Panc1 (cell line): ENCODE data around the gene ENPP1. TPM values are rescaled to one million over a fixed set of nuclear protein-coding genes. Genes with fewer than 3 reads are reported as not detected.

Experiments
- ATAC-seq: fragments of 200-7000 bp; cut with Tn5 transposase; 2 replicates; pipeline ENCODE4 v1.9.1; 2020; ENCODE audit warnings: mild to moderate bottlenecking, moderate library complexity
- BruUV-seq: library from RNA; stranded (reverse); fragments of 400-500 nt; replicated peaks from 2 replicates; lab custom pipeline; 2021; lab: Mats Ljungman, UMichigan
- CTCF ChIA-PET: fragments of 300-600 bp; sonication (Branson Sonifier 250); formaldehyde crosslinking; loops from one replicate; lab custom pipeline; 2022; ENCODE audit warnings: antibody characterized with exemption; lab: Charles Lee
- POLR2A ChIA-PET: fragments of 300-600 bp; sonication (Branson Sonifier 250); formaldehyde crosslinking; loops from one replicate; lab custom pipeline; 2022; ENCODE audit warnings: antibody characterized with exemption; lab: Charles Lee
- DNase-seq: peaks from one replicate; pipeline ENCODE4 v3.0.0-alpha.2; 2010; ENCODE audit warnings: low read depth, low spot score
- H3K27ac ChIP-seq: 2 replicates; pipeline ENCODE4 v1.5.1; 2011; ENCODE audit warnings: mild to moderate bottlenecking, low read length, inconsistent platforms
- H3K27me3 ChIP-seq: fragments of 200-500 bp; sonication (Bioruptor generic); 2 replicates; pipeline ENCODE4 v1.6.0; 2014; ENCODE audit warnings: low read length, inconsistent platforms; ENCODE audit not compliant: control insufficient read depth, insufficient read depth
- H3K36me3 ChIP-seq: fragments of 200-500 bp; sonication (Bioruptor generic); 2 replicates; pipeline ENCODE4 v1.5.1; 2014; ENCODE audit warnings: inconsistent platforms, mild to moderate bottlenecking, low read length, moderate library complexity; ENCODE audit not compliant: control insufficient read depth, insufficient read depth
- H3K4me1 ChIP-seq: 2 replicates; pipeline ENCODE4 v1.5.1; 2011; ENCODE audit warnings: inconsistent platforms, mild to moderate bottlenecking, low read length, moderate library complexity; ENCODE audit not compliant: control insufficient read depth, insufficient read depth
- H3K4me3 ChIP-seq, 2 experiments: 2 replicates each; pipeline ENCODE4 v1.5.1; 2011 to 2012; ENCODE audit warnings: low read depth in 2 of 2, low read length in 2 of 2, mild to moderate bottlenecking in 2 of 2, inconsistent platforms in 1 of 2, moderate library complexity in 1 of 2
- H3K9me3 ChIP-seq: fragments of 200-500 bp; sonication (Bioruptor generic); 2 replicates; pipeline ENCODE4 v1.5.1; 2014; ENCODE audit warnings: low read depth, mild to moderate bottlenecking, inconsistent platforms, low read length, moderate library complexity; ENCODE audit not compliant: control insufficient read depth, insufficient read depth
- CTCF ChIP-seq: fragments of 450-650 bp; IDR thresholded peaks from 2 replicates; pipeline ENCODE4 v1.5.1; 2017; ENCODE audit warnings: mild to moderate bottlenecking
- POLR2AphosphoS5 ChIP-seq: IDR thresholded peaks from 2 replicates; pipeline ENCODE4 v1.6.1; 2012; ENCODE audit warnings: mild to moderate bottlenecking, low read depth, low read length, moderate library complexity
- REST ChIP-seq, 2 experiments: IDR thresholded peaks; 2 replicates each; pipeline ENCODE4 v1.6.1; 2011 to 2012; ENCODE audit warnings: low read depth in 2 of 2, control low read depth in 1 of 2, low read length in 1 of 2, mild to moderate bottlenecking in 1 of 2, moderate library complexity in 1 of 2; ENCODE audit not compliant: insufficient read depth in 1 of 2
- SIN3A ChIP-seq: IDR thresholded peaks from 2 replicates; pipeline ENCODE4 v1.6.1; 2012; ENCODE audit warnings: low read depth, mild to moderate bottlenecking, low read length, moderate library complexity, borderline replicate concordance; ENCODE audit not compliant: insufficient read depth
- TCF7L2 ChIP-seq: IDR thresholded peaks from 2 replicates; pipeline ENCODE4 v1.6.1; 2011; ENCODE audit warnings: mild to moderate bottlenecking, low read depth, low read length, inconsistent platforms
- in situ Hi-C: cut with HindIII; loops from 2 replicates; pipeline ENCODE4 v1.10.0; 2016; ENCODE audit warnings: low sequenced_read_pairs, low pct_unique_long_range_greater_than_20kb
- intact Hi-C: fragments of 100-400 bp; cut with micrococcal nuclease; formaldehyde crosslinking; loops from one replicate; pipeline ENCODE4 v1.10.0; 2022; ENCODE audit not compliant: unreplicated experiment
- total RNA-seq: library from RNA; stranded (reverse); gene quantifications from one replicate; pipeline ENCODE4 v1.2.1, GENCODE V29; 2021; ENCODE audit not compliant: unreplicated experiment

The ENPP1 gene
- total RNA-seq, 1 experiment from 2014 or later, result 6.8 TPM

GRCh38 chr6:131924881-131925474 lies 117.2 kb downstream of the ENPP1 start:
- CTCF ChIA-PET, result interaction anchor here (0.7 to 1.3 kb wide), 4 partner anchors 30 to 373 kb away, joined by 3 to 4 read pairs (median 4); no protein-coding TSS in a partner anchor
- Histone ChIP-seq H3K27me3 (no peaks in the 10 kb centered on the region), H3K36me3 (no peaks in the 10 kb centered on the region), H3K4me1 (no peaks in the 10 kb centered on the region; the same call in 1 of the 2 replicates), H3K27ac (no peak overlapping the region), H3K9me3 (no peaks in the 10 kb centered on the region), H3K4me3 (no peak overlapping the region)
- no TSS peak for BruUV-seq
- in situ Hi-C loops, result no loop called here
- POLR2A ChIA-PET, result no interaction called here
- intact Hi-C loops, result loop anchor here (1.0 to 5.0 kb wide), 5 partner anchors 236 to 374 kb away; no protein-coding TSS in a partner anchor
- TF ChIP-seq SIN3A, result no peak
- TF ChIP-seq CTCF, result peak; percentile 67; the same call in 1 of the 2 replicates
- no peak for DNase-seq
- peak; percentile 85 for ATAC-seq

- BruUV-seq, result no TSS peak
- no peak overlapping the region for H3K4me3 ChIP-seq
- intact Hi-C loops (loop anchor here (5.0 kb wide), 1 partner anchor 328 kb away; no protein-coding TSS in a partner anchor), in situ Hi-C loops (no loop called here)
- POLR2A ChIA-PET, result no interaction called here
- H3K36me3 ChIP-seq, result no peaks in the 10 kb centered on the region
- no peak for TF ChIP-seq TCF7L2
- TF ChIP-seq POLR2AphosphoS5, result no peak
- TF ChIP-seq SIN3A, result no peak
- TF ChIP-seq REST (IDR thresholded peaks at IDR 0.05; ENCODE audit: insufficient read depth in 1 of 2, low read depth in 2 of 2, low read length in 1 of 2), result no peak
- TF ChIP-seq CTCF, result peak; percentile 34
- no peaks in the 10 kb centered on the region for H3K27me3 ChIP-seq
- CTCF ChIA-PET, result no interaction called here
- no peaks in the 10 kb centered on the region; the same call in 1 of the 2 replicates for H3K4me1 ChIP-seq
- no peaks in the 10 kb centered on the region for H3K9me3 ChIP-seq
- DNase-seq (no peak), ATAC-seq (no peak)
- H3K27ac ChIP-seq, result no peak overlapping the region
These were observed 121.4 kb downstream of the ENPP1 start for GRCh38 chr6:131929264-131929663.
